ENCODE measurements around the gene MET. TPM values are rescaled to one million over a fixed set of nuclear protein-coding genes. Genes with fewer than 3 reads are reported as not detected.

The MET gene
- total RNA-seq, 1 experiment from 2014 or later: 5.0 TPM

DNA sequence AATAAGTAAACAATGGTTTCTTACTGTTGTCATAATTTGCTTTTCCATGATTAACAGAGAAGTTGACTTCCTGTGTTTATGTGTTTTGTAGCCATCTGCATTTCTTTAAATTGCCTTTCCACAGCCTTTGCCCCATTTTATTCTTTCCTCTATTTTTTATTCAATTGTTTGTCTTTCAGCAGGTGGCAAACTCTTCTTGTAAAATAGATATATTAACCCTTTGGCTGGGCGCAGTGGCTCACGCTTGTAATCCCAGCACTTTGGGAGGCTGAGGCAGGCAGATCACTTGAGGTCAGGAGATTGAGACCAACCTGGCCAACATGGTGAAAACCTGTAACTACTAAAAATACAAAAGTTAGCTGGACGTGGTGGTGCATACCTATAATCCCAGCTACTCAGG, 139.8 kb downstream of the MET start:
- Histone ChIP-seq H3K9ac (ENCODE audit: extremely low read depth, insufficient read length, low read length) (no peak overlapping the region), H2BK12ac (ENCODE audit: insufficient read length, low read depth, low read length) (no peak overlapping the region), H3K79me2 (ENCODE audit: insufficient read depth, low read length) (no peaks in the 10 kb centered on the region), H4K91ac (ENCODE audit: insufficient read length, low read depth, low read length) (no peak overlapping the region), H3K23ac (ENCODE audit: insufficient read length, low read depth, low read length) (no peak overlapping the region), H2AFZ (ENCODE audit: low read length) (no peak overlapping the region), H3K14ac (ENCODE audit: insufficient read depth, low read length) (no peak overlapping the region), H3K4me1 (ENCODE audit: insufficient read depth, low read length) (no peaks in the 10 kb centered on the region), H2BK120ac (ENCODE audit: low read depth, low read length, poor library complexity, severe bottlenecking) (no peak overlapping the region), H4K20me1 (ENCODE audit: control insufficient read depth, insufficient read depth, insufficient read length) (no peaks in the 10 kb centered on the region), H3K27ac (ENCODE audit: insufficient read length, low read depth, low read length) (no peak overlapping the region), H2AK5ac (ENCODE audit: insufficient read length, low read length) (no peak overlapping the region), H3K23me2 (ENCODE audit: insufficient read length, low read depth, low read length, poor library complexity, severe bottlenecking) (no peaks in the 10 kb centered on the region), H2BK5ac (ENCODE audit: insufficient read length, low read length) (no peak overlapping the region), H3K79me1 (ENCODE audit: insufficient read depth, low read depth, low read length, poor library complexity, severe bottlenecking) (no peaks in the 10 kb centered on the region), H3K4ac (ENCODE audit: low read depth, low read length) (no peak overlapping the region), H3K27me3 (ENCODE audit: insufficient read depth, low read length) (no peaks in the 10 kb centered on the region), H3K9me3 (ENCODE audit: control insufficient read depth, low read depth, low read length) (no peaks in the 10 kb centered on the region), H4K5ac (ENCODE audit: insufficient read length, low read depth, low read length) (no peak overlapping the region), H2BK15ac (ENCODE audit: low read depth, low read length) (no peak overlapping the region), H3K18ac (ENCODE audit: insufficient read length, low read depth, low read length) (no peak overlapping the region), H3T11ph (ENCODE audit: low read length) (no peak overlapping the region), H4K8ac (replicated peaks; ENCODE audit: insufficient read length, low read depth, low read length) (no peak overlapping the region), H2BK20ac (ENCODE audit: low read depth, low read length, poor library complexity, severe bottlenecking) (no peak overlapping the region), H3K56ac (ENCODE audit: insufficient read length, low read depth, low read length) (no peak overlapping the region), H3K4me2 (ENCODE audit: insufficient read depth, insufficient read length, low read length) (no peak overlapping the region)
- Mint-ChIP-seq H3K9me3 (no peaks in the 10 kb centered on the region), H3K27ac (no peak overlapping the region), H3K36me3 (ENCODE audit: insufficient read depth in 1 of 3, low read depth in 3 of 3) (no peaks in the 10 kb centered on the region), H3K27me3 (ENCODE audit: low read depth) (no peaks in the 10 kb centered on the region), H3K4me1 (peaks cover 12 to 21% of the 10 kb centered on the region in 2 experiments), H3K4me3 (no peak overlapping the region)
- TF ChIP-seq, protein P1, sequence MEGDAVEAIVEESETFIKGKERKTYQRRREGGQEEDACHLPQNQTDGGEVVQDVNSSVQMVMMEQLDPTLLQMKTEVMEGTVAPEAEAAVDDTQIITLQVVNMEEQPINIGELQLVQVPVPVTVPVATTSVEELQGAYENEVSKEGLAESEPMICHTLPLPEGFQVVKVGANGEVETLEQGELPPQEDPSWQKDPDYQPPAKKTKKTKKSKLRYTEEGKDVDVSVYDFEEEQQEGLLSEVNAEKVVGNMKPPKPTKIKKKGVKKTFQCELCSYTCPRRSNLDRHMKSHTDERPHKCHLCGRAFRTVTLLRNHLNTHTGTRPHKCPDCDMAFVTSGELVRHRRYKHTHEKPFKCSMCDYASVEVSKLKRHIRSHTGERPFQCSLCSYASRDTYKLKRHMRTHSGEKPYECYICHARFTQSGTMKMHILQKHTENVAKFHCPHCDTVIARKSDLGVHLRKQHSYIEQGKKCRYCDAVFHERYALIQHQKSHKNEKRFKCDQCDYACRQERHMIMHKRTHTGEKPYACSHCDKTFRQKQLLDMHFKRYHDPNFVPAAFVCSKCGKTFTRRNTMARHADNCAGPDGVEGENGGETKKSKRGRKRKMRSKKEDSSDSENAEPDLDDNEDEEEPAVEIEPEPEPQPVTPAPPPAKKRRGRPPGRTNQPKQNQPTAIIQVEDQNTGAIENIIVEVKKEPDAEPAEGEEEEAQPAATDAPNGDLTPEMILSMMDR (conservative IDR thresholded peaks at IDR 0.05): no peak
- WGBS (ENCODE audit: extremely low coverage, insufficient read length, low lambda C conversion rate): no CpG with 5 or more reads among the region's 3 CpGs
- no peak for DNase-seq

Data from H9 (cell line).